HepG2 (cell line): Measurements from ENCODE around the gene CSDE1. TPM values are rescaled to one million over a fixed set of nuclear protein-coding genes. Genes with fewer than 3 reads are reported as not detected.

Source experiments
- AKNA ChIP-seq: sonication (generic); formaldehyde crosslinking; IDR thresholded peaks from 2 replicates; pipeline ENCODE4 v1.4.0; 2020; ENCODE audit warnings: missing genetic modification reagents, borderline replicate concordance
- ATF2 ChIP-seq: sonication (generic); formaldehyde crosslinking; IDR thresholded peaks from 2 replicates; pipeline ENCODE4 v1.4.0; 2020; ENCODE audit warnings: missing genetic modification reagents
- DPF2 ChIP-seq: sonication (generic); formaldehyde crosslinking; IDR thresholded peaks from 2 replicates; pipeline ENCODE4 v1.4.0; 2020; ENCODE audit warnings: mild to moderate bottlenecking, low read depth, missing genetic modification reagents, borderline replicate concordance
- HES4 ChIP-seq: sonication (generic); formaldehyde crosslinking; IDR thresholded peaks from 2 replicates; pipeline ENCODE4 v1.9.0; 2021; ENCODE audit warnings: mild to moderate bottlenecking, missing genetic modification reagents, borderline replicate concordance
- HMG20A ChIP-seq: IDR thresholded peaks from 2 replicates; pipeline ENCODE4 v1.6.1; 2016; ENCODE audit warnings: borderline replicate concordance
- IRF2 ChIP-seq: IDR thresholded peaks from 2 replicates; pipeline ENCODE4 v1.6.1; 2018; ENCODE audit warnings: missing genetic modification reagents, missing compliant biosample characterization
- KLF12 ChIP-seq: sonication (generic); formaldehyde crosslinking; IDR thresholded peaks from 2 replicates; pipeline ENCODE4 v1.4.0; 2020; ENCODE audit warnings: missing genetic modification reagents, borderline replicate concordance
- REST ChIP-seq, 2 experiments: IDR thresholded peaks; 2 replicates each; pipeline ENCODE4 v1.6.1; 2011 to 2012; ENCODE audit warnings: low read length in 2 of 2, borderline replicate concordance in 1 of 2, low read depth in 1 of 2, mild to moderate bottlenecking in 1 of 2, moderate library complexity in 1 of 2
- TFAP4 ChIP-seq: sonication (generic); IDR thresholded peaks from 2 replicates; pipeline ENCODE4 v1.6.1; 2016; ENCODE audit warnings: low read depth, borderline replicate concordance
- TFDP2 ChIP-seq: sonication (generic); formaldehyde crosslinking; IDR thresholded peaks from 2 replicates; pipeline ENCODE4 v1.4.0; 2020; ENCODE audit warnings: missing genetic modification reagents
- THAP11 ChIP-seq: IDR thresholded peaks from 2 replicates; pipeline ENCODE4 v1.6.1; 2016; ENCODE audit warnings: missing biosample characterization, missing genetic modification reagents
- THAP7 ChIP-seq: sonication (generic); formaldehyde crosslinking; IDR thresholded peaks from 2 replicates; pipeline ENCODE4 v1.8.1; 2023; ENCODE audit warnings: mild to moderate bottlenecking, missing genetic modification reagents
- ZNF282 ChIP-seq: fragments of 450-650 bp; IDR thresholded peaks from 2 replicates; pipeline ENCODE4 v1.6.1; 2018; ENCODE audit not compliant: partially characterized antibody
- ZNF382 ChIP-seq: sonication (generic); formaldehyde crosslinking; IDR thresholded peaks from 2 replicates; pipeline ENCODE4 v1.5.0; 2020; ENCODE audit warnings: missing genetic modification reagents, mild to moderate bottlenecking, borderline replicate concordance
- ZNF570 ChIP-seq: sonication (generic); formaldehyde crosslinking; IDR thresholded peaks from 2 replicates; pipeline ENCODE4 v1.4.0; 2020; ENCODE audit warnings: mild to moderate bottlenecking, missing genetic modification reagents, borderline replicate concordance
- ZNF768 ChIP-seq: sonication (generic); formaldehyde crosslinking; IDR thresholded peaks from 2 replicates; pipeline ENCODE4 v1.4.0; 2020; ENCODE audit warnings: missing genetic modification reagents
- ZNF816 ChIP-seq: sonication (generic); formaldehyde crosslinking; IDR thresholded peaks from 2 replicates; pipeline ENCODE4 v1.8.0; 2022; ENCODE audit warnings: missing genetic modification reagents, mild to moderate bottlenecking, borderline replicate concordance
- polyA plus RNA-seq, 8 experiments: library from polyadenylated mRNA; depleted of rRNA in 3 of 8; stranded (reverse) in 7 of 8; unstranded in 1 of 8; fragments of >200 nt; fragmentation: Illumina TruSeq in 4 of 8; extraction: Trizol in 4 of 8; gene quantifications; 2 replicates each; pipeline versions ENCODE4 v1.2.1 to v1.2.3, GENCODE V29; 2011 to 2016; ENCODE audit warnings: low read depth in 4 of 8, missing spikeins in 1 of 8, mixed read lengths in 1 of 8; ENCODE audit not compliant: insufficient read depth in 1 of 8
- total RNA-seq, 5 experiments: library from RNA; depleted of rRNA; stranded (reverse); fragments of >200 nt; fragmentation: Illumina TruSeq; extraction: Trizol; gene quantifications; 2 replicates each; pipeline ENCODE4 v1.2.3, GENCODE V29; 2016; ENCODE audit warnings: low read depth in 1 of 5

CSDE1 gene
- total and polyA plus RNA-seq, 2 of the 13 experiments (the other 11 are each of a cell fraction or from before 2014, with no cell fraction given) = 150 to 313 TPM

GRCh38 chr1:114720492-114720891 is 37.3 kb downstream of the CSDE1 start (continued):
- TF ChIP-seq REST (IDR thresholded peaks at IDR 0.05; ENCODE audit: borderline replicate concordance in 1 of 2, low read depth in 1 of 2, low read length in 2 of 2) (no peak), ZNF768 (CRISPR knock-in tag) (no peak), ZNF570 (CRISPR knock-in tag) (no peak), TFAP4 (no peak), HES4 (CRISPR knock-in tag) (no peak), THAP7 (no peak), DPF2 (no peak), TFDP2 (no peak), ATF2 (CRISPR knock-in tag) (no peak), ZNF382 (no peak), ZNF282 (no peak), AKNA (no peak), HMG20A (CRISPR knock-in tag) (0 out of 2 replicates have a peak, but pooled peaks have one; percentile 26), ZNF816 (CRISPR knock-in tag) (no peak), THAP11 (CRISPR knock-in tag) (0 out of 2 replicates have a peak, but pooled peaks have one; percentile 13), IRF2 (CRISPR knock-in tag) (no peak), KLF12 (CRISPR knock-in tag) (no peak)
